GM12878 (cell line): Measurements from ENCODE around the gene IGF2R. TPM values are rescaled to one million over a fixed set of nuclear protein-coding genes. Genes with fewer than 3 reads are reported as not detected.

Source experiments
- ATAC-seq: fragments of 200-7000 bp; cut with Tn5 transposase; 3 replicates; pipeline ENCODE4 v1.9.1; 2020; ENCODE audit warnings: mild to moderate bottlenecking, moderate library complexity
- BruUV-seq: library from RNA; stranded (reverse); fragments of 400-500 nt; replicated peaks from 2 replicates; lab custom pipeline; 2021; lab: Mats Ljungman, UMichigan
- CTCF ChIA-PET: fragments of 300-600 bp; sonication (Branson Sonifier 250); formaldehyde crosslinking; extraction: SDS; loops from one replicate; lab custom pipeline; 2021; ENCODE audit warnings: inconsistent platforms; lab: Yijun Ruan, JAX
- POLR2A ChIA-PET: fragments of 350-600 bp; formaldehyde crosslinking; extraction: SDS; loops from one replicate; lab custom pipeline; 2021; ENCODE audit warnings: inconsistent platforms; lab: Charles Lee
- RAD21 ChIA-PET: fragments of 300-600 bp; sonication (Branson Sonifier 250); formaldehyde crosslinking; loops from one replicate; lab custom pipeline; 2023; ENCODE audit warnings: antibody characterized with exemption; ENCODE audit not compliant: unreplicated experiment; lab: Charles Lee
- SMC1A ChIA-PET: fragments of 300-600 bp; sonication (Branson Sonifier 250); formaldehyde crosslinking; loops from one replicate; lab custom pipeline; 2023; ENCODE audit not compliant: unreplicated experiment, uncharacterized antibody; lab: Charles Lee
- DNase-seq: peaks from one replicate; pipeline ENCODE4 v3.0.0-alpha.2; 2011; ENCODE audit warnings: low read depth, low spot score
- FAIRE-seq: peaks from 3 replicates; lab custom pipeline; 2011; peaks lifted over from hg19 to GRCh38; lab: Jason Lieb, UNC
- H2AFZ ChIP-seq: 2 replicates; pipeline ENCODE4 v1.6.0; 2011; ENCODE audit warnings: low read depth, low read length, control low read depth; ENCODE audit not compliant: control insufficient read depth
- H3K27ac ChIP-seq: 2 replicates; pipeline ENCODE4 v1.5.1; 2011; ENCODE audit warnings: control low read depth; ENCODE audit not compliant: control insufficient read depth, insufficient read depth
- H3K27me3 ChIP-seq, 2 experiments: replicated peaks in 1 of 2; 2 replicates each; pipeline versions ENCODE4 v1.6.0 to v1.6.1; 2011; ENCODE audit warnings: low read length in 1 of 2; ENCODE audit not compliant: control insufficient read depth in 2 of 2, insufficient read depth in 2 of 2
- H3K36me3 ChIP-seq, 2 experiments: 2 replicates each; pipeline ENCODE4 v1.5.1; 2011; ENCODE audit warnings: low read length in 1 of 2; ENCODE audit not compliant: control insufficient read depth in 2 of 2, insufficient read depth in 2 of 2
- H3K4me1 ChIP-seq: 2 replicates; pipeline ENCODE4 v1.6.1; 2011; ENCODE audit warnings: mild to moderate bottlenecking, low read length, moderate library complexity, mixed read lengths; ENCODE audit not compliant: control insufficient read depth, insufficient read depth
- H3K4me2 ChIP-seq: 2 replicates; pipeline ENCODE4 v1.6.0; 2011; ENCODE audit warnings: control low read depth; ENCODE audit not compliant: control insufficient read depth, insufficient read depth
- H3K4me3 ChIP-seq: fragments of 200-600 bp; sonication (generic); 2 replicates; pipeline ENCODE4 v1.5.1; 2016
- H3K79me2 ChIP-seq: 2 replicates; pipeline ENCODE4 v1.6.0; 2011; ENCODE audit warnings: low read length; ENCODE audit not compliant: control insufficient read depth, insufficient read depth
- H3K9ac ChIP-seq: 2 replicates; pipeline ENCODE4 v1.8.0; 2011; ENCODE audit warnings: low read length, control low read depth, mixed read lengths; ENCODE audit not compliant: control insufficient read depth, insufficient read depth
- H3K9me3 ChIP-seq: replicated peaks from 3 replicates; pipeline ENCODE4 v1.5.1; 2011; ENCODE audit warnings: mild to moderate bottlenecking, low read length; ENCODE audit not compliant: control insufficient read depth, insufficient read depth
- H4K20me1 ChIP-seq: 2 replicates; pipeline ENCODE4 v1.6.0; 2011; ENCODE audit not compliant: control insufficient read depth, insufficient read depth
- HSF1 ChIP-seq: fragments of 150-350 bp; IDR thresholded peaks from 2 replicates; pipeline ENCODE4 v1.6.1; 2014; ENCODE audit warnings: mild to moderate bottlenecking, low read depth, low read length
- MLLT1 ChIP-seq: fragments of 450-650 bp; IDR thresholded peaks from 2 replicates; pipeline ENCODE4 v1.6.1; 2016; ENCODE audit warnings: mild to moderate bottlenecking
- NFYB ChIP-seq: IDR thresholded peaks from 2 replicates; pipeline ENCODE4 v1.6.1; 2011; ENCODE audit warnings: low read depth, mild to moderate bottlenecking, low read length, improper control_type of control experiment, moderate library complexity; ENCODE audit not compliant: insufficient read depth
- PKNOX1 ChIP-seq: fragments of 450-650 bp; IDR thresholded peaks from 2 replicates; pipeline ENCODE4 v1.6.1; 2016; ENCODE audit warnings: mild to moderate bottlenecking
- RAD21 ChIP-seq: IDR thresholded peaks from 2 replicates; pipeline ENCODE4 v1.6.1; 2011; ENCODE audit warnings: mild to moderate bottlenecking, low read depth, low read length, moderate library complexity; ENCODE audit not compliant: insufficient read depth
- WGBS: methylation state at CpG from one replicate; pipeline ENCODE4 v1.1.6; 2016; ENCODE audit warnings: low lambda C conversion rate; ENCODE audit not compliant: insufficient replicate concordance, insufficient coverage; ENCODE audit errors: missing lambda C conversion rate; 5-methylcytosine and 5-hydroxymethylcytosine counted together
- in situ Hi-C: fragments of 300-500 bp; cut with MboI; formaldehyde crosslinking; loops from 9 replicates; pipeline ENCODE4 v1.14.3; 2018; ENCODE audit warnings: mixed read lengths
- intact Hi-C: fragments of 100-400 bp; cut with micrococcal nuclease; formaldehyde crosslinking; loops from one replicate; pipeline ENCODE4 v1.14.2; 2022; ENCODE audit not compliant: unreplicated experiment
- polyA plus RNA-seq, 11 experiments: library from polyadenylated mRNA; depleted of rRNA in 4 of 11; unstranded in 6 of 11; stranded (reverse) in 5 of 11; fragments of >200 nt; fragmentation: Nextera tagmentation in 4 of 11; fragmentation: Illumina TruSeq in 1 of 11; extraction: Ambion mirVana in 4 of 11; extraction: Trizol in 1 of 11; gene quantifications; 1 replicate in 1 of 11; 2 replicates in 10 of 11; pipeline versions ENCODE4 v1.2.1 to v1.2.3, GENCODE V29; 2011 to 2016; ENCODE audit warnings: inconsistent platforms in 2 of 11, missing spikeins in 2 of 11, low read depth in 1 of 11
- total RNA-seq, 4 experiments: library from RNA; depleted of rRNA in 3 of 4; stranded (reverse); fragments of >200 nt in 3 of 4; fragmentation: Illumina TruSeq in 1 of 4; extraction: Trizol in 1 of 4; gene quantifications; 2 replicates each; pipeline versions ENCODE4 v1.2.1 to v1.2.3, GENCODE V29; 2013 to 2021

The IGF2R gene
- total and polyA plus RNA-seq, 10 of the 15 experiments (the other 5 are each of a cell fraction or from before 2014, with no cell fraction given): 1.00 to 40.1 (median 16.8) TPM

GRCh38 chr6:159972506-159973268 lies 3.8 kb downstream of the IGF2R start:
- DNase-seq (no peak), FAIRE-seq (no peak), ATAC-seq (0 out of 3 replicates have a peak, but pooled peaks have one; percentile 3)
- no TSS peak for BruUV-seq
- ChIA-PET CTCF (interaction anchor here (0.8 to 1.9 kb wide), 4 partner anchors 9 to 31 kb away, joined by 3 to 7 read pairs (median 3); no protein-coding TSS in a partner anchor), POLR2A (interaction anchor here (2.0 to 8.4 kb wide), 3 partner anchors 8 to 43 kb away, joined by 7 to 92 read pairs (median 15); no protein-coding TSS in a partner anchor), SMC1A (interaction anchor here (0.9 to 15.0 kb wide), 11 partner anchors 8 to 1028 kb away, joined by 3 to 95 read pairs (median 4); no protein-coding TSS in a partner anchor), RAD21 (interaction anchor here (0.6 to 2.6 kb wide), 8 partner anchors 9 to 874 kb away, joined by 3 to 14 read pairs (median 4); no protein-coding TSS in a partner anchor)
- no peak overlapping the region for H3K4me3 ChIP-seq
- no peaks in the 10 kb centered on the region for H3K9me3 ChIP-seq
- intact Hi-C loops (loop anchor here (5.0 to 10.0 kb wide), 2 partner anchors 185 to 928 kb away; partner anchors contain the start of genes TAGAP and TCP1), in situ Hi-C loops (no loop called here)
- no peak overlapping the region for H2AFZ ChIP-seq
- no peak for TF ChIP-seq HSF1
- peak; percentile 36; the same call in 1 of the 2 replicates for TF ChIP-seq NFYB
- TF ChIP-seq PKNOX1: peak; percentile 79
- TF ChIP-seq RAD21: no peak
- TF ChIP-seq MLLT1: 0 out of 2 replicates have a peak, but pooled peaks have one; percentile 25
- no peaks in the 10 kb centered on the region for H4K20me1 ChIP-seq
- H3K79me2 ChIP-seq: peaks cover 86% of the 10 kb centered on the region
- H3K36me3 ChIP-seq: no peaks in the 10 kb centered on the region
- peak overlapping the region; percentile 51 for H3K4me2 ChIP-seq
- WGBS: 88% methylated on average over 9 of the region's 9 CpGs
- no peak overlapping the region for H3K27ac ChIP-seq
- H3K4me1 ChIP-seq: peaks cover 14% of the 10 kb centered on the region
- no peaks in the 10 kb centered on the region for H3K27me3 ChIP-seq
- no peak overlapping the region for H3K9ac ChIP-seq
